ENCODE measurements around the gene ARL3. TPM values are rescaled to one million over a fixed set of nuclear protein-coding genes. Genes with fewer than 3 reads are reported as not detected.
"Not testable (repeated sequence)": the region's sequence is repeated elsewhere in the genome, so short reads cannot be mapped to it uniquely, and the experiment has no call there.

ARL3 gene
- total and polyA plus RNA-seq, 2 donors: 8.5 to 17.4 TPM

DNA sequence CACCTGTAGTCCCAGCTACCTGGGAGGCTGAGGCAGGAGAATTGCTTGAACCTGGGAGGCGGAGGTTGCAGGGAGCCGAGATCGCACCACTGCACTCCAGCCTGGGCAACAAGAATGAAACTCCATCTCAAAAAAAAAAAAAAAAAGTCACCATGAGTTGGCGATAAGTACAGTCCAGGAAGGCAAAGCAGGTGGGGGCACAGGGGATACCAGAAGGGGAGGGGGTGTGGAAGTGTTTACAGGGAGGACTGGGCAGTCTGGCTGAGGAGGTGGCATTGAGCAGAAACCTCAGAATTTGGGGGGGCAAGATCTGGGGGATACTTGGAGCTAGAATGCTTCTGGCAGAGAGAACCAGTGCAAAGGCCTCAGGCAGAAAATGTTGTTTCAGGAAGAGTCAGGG, 46.8 kb downstream of the ARL3 start:
- H3K36me3 ChIP-seq (ENCODE audit: insufficient read depth); DNase-seq (ENCODE audit: extremely low spot score); H3K27ac ChIP-seq (ENCODE audit: low read depth); H3K4me3 ChIP-seq (ENCODE audit: low read depth, low read length); H3K4me1 ChIP-seq (ENCODE audit: insufficient read depth): not testable (repeated sequence)
- 94% methylated on average over 4 of the region's 4 CpGs for WGBS

- no peak overlapping the region for H3K27ac ChIP-seq (ENCODE audit: low read depth)
- no peak for DNase-seq (ENCODE audit: extremely low spot score)
- H3K36me3 ChIP-seq (ENCODE audit: insufficient read depth): no peaks in the 10 kb centered on the region
- H3K4me1 ChIP-seq (ENCODE audit: insufficient read depth): no peaks in the 10 kb centered on the region
- no peak overlapping the region for H3K4me3 ChIP-seq (ENCODE audit: low read depth, low read length)
- 79% methylated on average over 9 of the region's 9 CpGs for WGBS
These were observed 48.2 kb downstream of the ARL3 start for GRCh38 chr10:102665904-102666509.

DNA sequence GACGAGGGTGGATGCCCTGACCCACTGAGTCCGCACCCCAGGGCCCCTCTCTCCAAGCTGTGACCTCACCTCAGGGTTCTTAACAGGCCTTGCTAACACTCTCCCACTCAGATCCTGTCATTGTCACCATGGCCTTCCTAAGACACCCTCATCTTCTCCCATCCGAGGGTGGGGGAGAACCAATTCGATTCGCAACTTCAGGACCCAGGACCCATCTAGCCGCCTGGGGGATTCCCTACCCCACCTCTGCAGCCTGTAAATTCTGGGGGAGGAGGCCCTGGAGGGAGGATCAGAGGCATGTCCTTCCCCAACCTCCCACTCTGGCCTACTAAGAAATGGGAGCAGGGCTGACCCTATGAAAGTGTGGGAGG, 52.6 kb downstream of the ARL3 start:
- 46% methylated on average over 6 of the region's 6 CpGs for WGBS
- no peak for DNase-seq (ENCODE audit: extremely low spot score)
- no peak overlapping the region for H3K4me3 ChIP-seq (ENCODE audit: low read depth, low read length)
- no peaks in the 10 kb centered on the region for H3K4me1 ChIP-seq (ENCODE audit: insufficient read depth)
- H3K27ac ChIP-seq (ENCODE audit: low read depth): no peak overlapping the region
- H3K36me3 ChIP-seq (ENCODE audit: insufficient read depth): peaks cover 5% of the 10 kb centered on the region

DNA sequence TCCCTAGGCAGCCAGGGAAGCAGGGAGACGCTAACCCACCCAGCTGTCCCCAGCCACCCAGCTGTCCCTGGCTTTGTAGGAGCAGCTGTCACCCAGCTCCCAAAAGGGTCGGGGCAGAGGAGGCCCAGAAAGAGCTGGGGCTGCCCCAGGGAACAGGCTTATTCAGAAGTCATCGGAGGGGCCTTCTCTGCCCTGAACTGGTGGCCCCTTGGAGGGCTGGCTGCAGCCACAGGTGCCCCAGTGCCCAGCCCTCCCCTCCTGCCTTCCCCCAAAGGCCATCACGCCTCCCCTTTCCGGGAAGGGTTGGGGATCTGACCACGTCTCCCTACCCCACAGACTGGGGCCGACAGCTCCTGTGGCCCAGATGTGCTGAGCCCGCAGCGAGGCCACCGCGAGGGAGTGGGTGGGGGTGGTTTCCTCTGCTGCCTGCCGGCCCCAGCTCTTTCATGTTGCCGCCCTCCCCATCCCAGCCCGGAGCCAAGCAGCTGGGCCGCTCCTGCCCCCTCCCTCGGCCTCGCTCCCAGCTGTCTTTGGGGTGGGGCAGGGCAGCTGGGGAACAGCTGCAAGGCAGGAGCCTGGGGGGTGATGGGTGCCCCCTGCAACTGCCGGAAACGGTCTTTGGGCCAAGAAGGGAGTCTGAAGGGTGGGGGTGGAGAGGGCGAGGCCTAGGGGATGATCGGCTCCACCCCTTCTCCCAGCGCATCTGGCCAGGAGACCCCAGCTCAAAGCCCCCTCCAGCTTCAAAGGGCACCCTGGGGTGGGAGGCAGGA, 53.1 kb downstream of the ARL3 start:
- no peak for DNase-seq (ENCODE audit: extremely low spot score)
- 9% methylated on average over 22 of the region's 22 CpGs for WGBS
- Histone ChIP-seq H3K27ac (ENCODE audit: low read depth) (no peak overlapping the region), H3K4me1 (ENCODE audit: insufficient read depth) (no peaks in the 10 kb centered on the region), H3K36me3 (ENCODE audit: insufficient read depth) (peaks cover 9% of the 10 kb centered on the region), H3K4me3 (ENCODE audit: low read depth, low read length) (no peak overlapping the region)

GRCh38 chr10:102658802-102659201, 55.4 kb downstream of the ARL3 start:
- H3K36me3 ChIP-seq (ENCODE audit: insufficient read depth): peaks cover 14% of the 10 kb centered on the region

DNA sequence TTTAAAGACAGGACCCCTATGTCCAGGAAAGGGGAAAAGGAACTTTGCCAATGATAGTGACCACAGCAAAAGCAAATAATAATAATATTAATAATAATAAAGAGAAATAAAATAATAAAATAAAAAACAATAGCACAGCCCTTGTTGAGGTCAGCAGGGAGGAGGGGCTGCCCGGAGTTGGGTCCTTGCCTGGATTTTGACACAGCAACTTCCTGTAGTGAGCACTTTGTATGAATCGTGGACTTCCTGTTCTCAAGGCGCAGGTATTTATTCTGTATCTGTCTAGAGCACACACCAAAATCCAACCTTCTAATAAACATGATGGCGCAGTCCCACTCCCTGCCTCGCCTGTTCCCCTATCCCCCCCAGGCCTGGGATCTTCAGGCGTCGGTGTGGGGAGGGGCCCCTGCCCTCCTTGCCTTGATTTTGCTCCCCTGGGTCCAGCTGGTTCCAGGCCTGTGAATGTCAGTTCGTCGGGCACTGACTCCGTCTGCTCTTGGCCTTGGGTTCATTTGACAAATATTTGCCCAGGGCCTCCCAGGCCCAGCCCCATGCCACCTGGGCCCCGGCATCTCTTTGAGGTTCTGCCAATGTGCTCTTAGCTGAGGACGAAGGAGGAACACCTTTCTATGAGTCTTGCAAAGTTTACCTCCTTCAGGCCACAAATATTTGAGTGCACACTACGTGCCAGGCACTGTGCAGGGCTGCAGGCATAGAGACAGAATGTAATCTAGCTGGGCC, 56.0 kb downstream of the ARL3 start:
- H3K4me1 ChIP-seq (ENCODE audit: insufficient read depth): no peaks in the 10 kb centered on the region
- 64% methylated on average over 13 of the region's 13 CpGs for WGBS
- no peak for DNase-seq (ENCODE audit: extremely low spot score)
- H3K36me3 ChIP-seq (ENCODE audit: insufficient read depth): peaks cover 14% of the 10 kb centered on the region
- no peak overlapping the region for H3K27ac ChIP-seq (ENCODE audit: low read depth)
- no peak overlapping the region for H3K4me3 ChIP-seq (ENCODE audit: low read depth, low read length)

More at GRCh38 chr10:102658802-102659201, 55.4 kb downstream of the ARL3 start:
- Histone ChIP-seq H3K27ac (ENCODE audit: low read depth) (no peak overlapping the region), H3K4me1 (ENCODE audit: insufficient read depth) (no peaks in the 10 kb centered on the region), H3K4me3 (ENCODE audit: low read depth, low read length) (no peak overlapping the region)
- DNase-seq (ENCODE audit: extremely low spot score): no peak
- WGBS: 81% methylated on average over 5 of the region's 5 CpGs

GRCh38 chr10:102657451-102657850, 56.7 kb downstream of the ARL3 start:
- Histone ChIP-seq H3K4me1 (ENCODE audit: insufficient read depth) (no peaks in the 10 kb centered on the region), H3K27ac (ENCODE audit: low read depth) (no peak overlapping the region)

GRCh38 chr10:102656791-102657371, 57.3 kb downstream of the ARL3 start:
- DNase-seq (ENCODE audit: extremely low spot score): no peak
- no peak overlapping the region for H3K4me3 ChIP-seq (ENCODE audit: low read depth, low read length)
- 92% methylated on average over 42 of the region's 42 CpGs for WGBS
- H3K27ac ChIP-seq (ENCODE audit: low read depth): no peak overlapping the region
- H3K4me1 ChIP-seq (ENCODE audit: insufficient read depth): no peaks in the 10 kb centered on the region
- peaks cover 14% of the 10 kb centered on the region for H3K36me3 ChIP-seq (ENCODE audit: insufficient read depth)

More at GRCh38 chr10:102657451-102657850, 56.7 kb downstream of the ARL3 start:
- 73% methylated on average over 11 of the region's 11 CpGs for WGBS
- DNase-seq (ENCODE audit: extremely low spot score): no peak
- Histone ChIP-seq H3K36me3 (ENCODE audit: insufficient read depth) (peaks cover 14% of the 10 kb centered on the region), H3K4me3 (ENCODE audit: low read depth, low read length) (no peak overlapping the region)

DNA sequence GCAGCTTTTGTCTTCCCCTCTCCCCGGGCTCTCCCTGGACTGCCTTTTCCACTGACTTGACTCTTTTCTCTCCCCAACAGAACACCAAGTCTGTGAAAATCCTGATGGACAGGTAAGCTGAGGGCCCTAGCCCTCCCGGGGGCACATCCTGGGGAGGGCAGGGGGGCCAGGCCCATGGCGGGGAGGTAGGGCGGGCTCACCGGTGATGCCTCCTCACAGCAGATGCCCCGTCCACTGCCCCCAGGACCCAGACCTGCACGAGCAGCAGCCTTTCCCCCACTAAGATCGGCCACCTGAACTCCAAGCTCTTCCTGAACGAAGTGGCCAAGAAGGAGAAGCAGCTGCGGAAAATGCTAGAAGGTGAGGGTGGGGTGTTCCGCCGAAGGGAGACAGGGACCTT, 58.2 kb downstream of the ARL3 start:
- peaks cover 14% of the 10 kb centered on the region for H3K36me3 ChIP-seq (ENCODE audit: insufficient read depth)
- no peaks in the 10 kb centered on the region for H3K4me1 ChIP-seq (ENCODE audit: insufficient read depth)
- H3K4me3 ChIP-seq (ENCODE audit: low read depth, low read length): no peak overlapping the region
- 89% methylated on average over 12 of the region's 12 CpGs for WGBS
- no peak overlapping the region for H3K27ac ChIP-seq (ENCODE audit: low read depth)
- DNase-seq (ENCODE audit: extremely low spot score): no peak

- no peak for DNase-seq (ENCODE audit: extremely low spot score)
- WGBS: 89% methylated on average over 12 of the region's 12 CpGs
- H3K36me3 ChIP-seq (ENCODE audit: insufficient read depth): peaks cover 14% of the 10 kb centered on the region
These were observed 59.2 kb downstream of the ARL3 start for GRCh38 chr10:102654969-102655368.

DNA sequence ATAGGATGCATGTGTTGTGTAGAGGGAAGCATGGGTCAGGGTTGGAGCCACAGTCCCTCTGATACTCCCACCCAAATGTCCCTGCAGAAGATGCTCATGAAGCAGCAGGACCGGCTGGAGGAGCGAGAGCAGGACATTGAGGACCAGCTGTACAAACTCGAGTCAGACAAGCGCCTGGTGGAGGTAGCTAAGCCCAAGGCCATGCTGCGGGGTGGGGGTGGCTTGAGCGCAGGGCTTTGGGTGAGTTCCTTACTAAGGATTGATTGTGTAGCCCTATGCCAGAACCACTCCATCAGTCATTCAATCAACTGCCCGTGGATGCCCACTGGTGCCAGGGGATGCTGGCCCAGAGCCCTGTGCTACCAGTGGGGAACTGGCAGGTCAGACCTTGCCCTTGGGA, 59.6 kb downstream of the ARL3 start:
- H3K27ac ChIP-seq (ENCODE audit: low read depth): no peak overlapping the region
- no peaks in the 10 kb centered on the region for H3K4me1 ChIP-seq (ENCODE audit: insufficient read depth)
- H3K4me3 ChIP-seq (ENCODE audit: low read depth, low read length): no peak overlapping the region
- 78% methylated on average over 7 of the region's 7 CpGs for WGBS
- no peak for DNase-seq (ENCODE audit: extremely low spot score)
- peaks cover 14% of the 10 kb centered on the region for H3K36me3 ChIP-seq (ENCODE audit: insufficient read depth)

More at GRCh38 chr10:102654969-102655368, 59.2 kb downstream of the ARL3 start:
- Histone ChIP-seq H3K4me3 (ENCODE audit: low read depth, low read length) (no peak overlapping the region), H3K27ac (ENCODE audit: low read depth) (no peak overlapping the region), H3K4me1 (ENCODE audit: insufficient read depth) (no peaks in the 10 kb centered on the region)

- H3K27ac ChIP-seq (ENCODE audit: low read depth): no peak overlapping the region
- WGBS: 95% methylated on average over 1 of the region's 1 CpG
These were observed 61.1 kb downstream of the ARL3 start for GRCh38 chr10:102653060-102653459.

DNA sequence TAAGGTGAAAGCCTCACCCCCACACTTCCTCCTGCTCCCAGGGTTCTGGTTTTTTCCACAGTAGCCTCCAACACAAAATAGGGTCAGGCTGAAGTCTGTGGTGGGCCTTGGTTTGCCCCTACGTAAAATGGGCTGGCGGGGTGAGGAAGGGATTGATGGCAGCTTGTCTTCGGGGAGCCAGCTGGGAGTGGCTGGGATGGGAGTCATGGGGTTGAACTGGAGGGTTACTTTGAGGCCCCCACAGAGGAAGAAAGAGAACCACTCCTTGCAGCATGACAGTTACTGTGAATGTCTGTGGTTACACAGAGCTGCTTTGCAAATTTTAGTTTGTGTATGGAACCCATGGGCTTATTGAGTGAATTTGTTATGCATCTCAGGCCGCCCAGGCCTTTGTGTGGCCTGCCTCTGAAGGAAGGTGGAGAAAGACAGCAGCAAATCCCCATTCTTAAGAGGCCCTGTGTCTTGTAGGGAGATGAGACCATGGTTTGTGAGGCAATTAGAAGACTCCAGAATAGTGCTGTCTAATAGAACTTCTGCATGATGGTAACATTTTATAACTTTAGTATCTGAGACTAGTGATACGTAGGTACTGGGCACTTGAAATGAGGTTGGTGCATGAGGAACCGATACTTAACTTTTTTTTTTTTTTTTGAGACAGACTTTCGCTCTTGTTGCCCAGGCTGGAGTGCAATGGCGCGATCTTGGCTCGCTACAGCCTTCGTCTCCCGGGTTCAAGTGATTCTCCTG, 61.9 kb downstream of the ARL3 start:
- 91% methylated on average over 12 of the region's 12 CpGs for WGBS
- no peak overlapping the region for H3K4me3 ChIP-seq (ENCODE audit: low read depth, low read length)
- peaks cover 14% of the 10 kb centered on the region for H3K36me3 ChIP-seq (ENCODE audit: insufficient read depth)
- H3K27ac ChIP-seq (ENCODE audit: low read depth): no peak overlapping the region
- no peaks in the 10 kb centered on the region for H3K4me1 ChIP-seq (ENCODE audit: insufficient read depth)
- no peak for DNase-seq (ENCODE audit: extremely low spot score)

More at GRCh38 chr10:102653060-102653459, 61.1 kb downstream of the ARL3 start:
- peaks cover 14% of the 10 kb centered on the region for H3K36me3 ChIP-seq (ENCODE audit: insufficient read depth)
- no peak overlapping the region for H3K4me3 ChIP-seq (ENCODE audit: low read depth, low read length)
- no peaks in the 10 kb centered on the region for H3K4me1 ChIP-seq (ENCODE audit: insufficient read depth)
- DNase-seq (ENCODE audit: extremely low spot score): no peak
